Coronary artery (tissue), 2 donors: Measurements from ENCODE around the gene MYOM1.
"Not testable (repeated sequence)": the region's sequence is repeated elsewhere in the genome, so short reads cannot be mapped to it uniquely, and the experiment has no call there.

ENCODE experiments used
- DNase-seq: peaks from one replicate; pipeline ENCODE4 v3.0.0-alpha.2; 2017; ENCODE audit warnings: low spot score
- H3K27ac ChIP-seq, 2 donors: fragments of 200-600 bp; sonication (generic); one replicate each; pipeline ENCODE4 v1.5.1; 2016 to 2019
- H3K4me3 ChIP-seq: fragments of 200-600 bp; sonication (generic); 2 replicates; pipeline ENCODE4 v1.5.1; 2016; ENCODE audit warnings: mild to moderate bottlenecking, moderate library complexity
- CTCF ChIP-seq: fragments of 200-600 bp; sonication (generic); IDR thresholded peaks from one replicate; pipeline ENCODE4 v1.5.1; 2019; ENCODE audit warnings: antibody characterized with exemption

Gene MYOM1

GRCh38 chr18:3055186-3055728 is 164.5 kb downstream of the MYOM1 start:
- H3K4me3 ChIP-seq: no peak overlapping the region
- no peak for TF ChIP-seq CTCF
- no peak for DNase-seq
- no peak overlapping the region for H3K27ac ChIP-seq

GRCh38 chr18:3054780-3055179 is 165.0 kb downstream of the MYOM1 start:
- Histone ChIP-seq H3K27ac (no peak overlapping the region), H3K4me3 (no peak overlapping the region)
- no peak for TF ChIP-seq CTCF
- no peak for DNase-seq

- no peak for TF ChIP-seq CTCF
- DNase-seq: no peak
- H3K27ac ChIP-seq: no peak overlapping the region
- H3K4me3 ChIP-seq: no peak overlapping the region
These were observed 165.6 kb downstream of the MYOM1 start for GRCh38 chr18:3054214-3054613.

GRCh38 chr18:3053081-3053480 is 166.7 kb downstream of the MYOM1 start:
- DNase-seq: no peak
- TF ChIP-seq CTCF: no peak
- H3K27ac ChIP-seq: no peak overlapping the region

GRCh38 chr18:3052411-3052758 is 167.4 kb downstream of the MYOM1 start:
- no peak for TF ChIP-seq CTCF
- no peak for DNase-seq
- Histone ChIP-seq H3K27ac (no peak overlapping the region), H3K4me3 (no peak overlapping the region)

More at GRCh38 chr18:3053081-3053480, 166.7 kb downstream of the MYOM1 start:
- no peak overlapping the region for H3K4me3 ChIP-seq

GRCh38 chr18:3051718-3052410 is 167.9 kb downstream of the MYOM1 start:
- H3K4me3 ChIP-seq: no peak overlapping the region
- TF ChIP-seq CTCF: no peak
- DNase-seq: no peak
- H3K27ac ChIP-seq: no peak overlapping the region

GRCh38 chr18:3049897-3050454 is 169.8 kb downstream of the MYOM1 start:
- not testable (repeated sequence) for DNase-seq, H3K27ac ChIP-seq

More at GRCh38 chr18:3049897-3050454, 169.8 kb downstream of the MYOM1 start:
- H3K4me3 ChIP-seq: not testable (repeated sequence)
